LNCaP clone FGC (cell line): Measurements from ENCODE around the gene SLC1A2.

Experiments used
- DNase-seq: peaks from one replicate; pipeline ENCODE4 v3.0.0-alpha.2; 2011; ENCODE audit warnings: low read depth
- H3K4me3 ChIP-seq: 2 replicates; pipeline ENCODE4 v1.5.1; 2011; ENCODE audit warnings: mild to moderate bottlenecking, low read depth, low read length, control low read depth
- TF ChIP-seq, protein P1 (sequence below): IDR thresholded peaks from 2 replicates; pipeline ENCODE4 v1.5.1; 2012; ENCODE audit warnings: mild to moderate bottlenecking; ENCODE audit not compliant: control insufficient read depth, insufficient read depth; ENCODE audit errors: extremely low read depth

The SLC1A2 gene

DNA sequence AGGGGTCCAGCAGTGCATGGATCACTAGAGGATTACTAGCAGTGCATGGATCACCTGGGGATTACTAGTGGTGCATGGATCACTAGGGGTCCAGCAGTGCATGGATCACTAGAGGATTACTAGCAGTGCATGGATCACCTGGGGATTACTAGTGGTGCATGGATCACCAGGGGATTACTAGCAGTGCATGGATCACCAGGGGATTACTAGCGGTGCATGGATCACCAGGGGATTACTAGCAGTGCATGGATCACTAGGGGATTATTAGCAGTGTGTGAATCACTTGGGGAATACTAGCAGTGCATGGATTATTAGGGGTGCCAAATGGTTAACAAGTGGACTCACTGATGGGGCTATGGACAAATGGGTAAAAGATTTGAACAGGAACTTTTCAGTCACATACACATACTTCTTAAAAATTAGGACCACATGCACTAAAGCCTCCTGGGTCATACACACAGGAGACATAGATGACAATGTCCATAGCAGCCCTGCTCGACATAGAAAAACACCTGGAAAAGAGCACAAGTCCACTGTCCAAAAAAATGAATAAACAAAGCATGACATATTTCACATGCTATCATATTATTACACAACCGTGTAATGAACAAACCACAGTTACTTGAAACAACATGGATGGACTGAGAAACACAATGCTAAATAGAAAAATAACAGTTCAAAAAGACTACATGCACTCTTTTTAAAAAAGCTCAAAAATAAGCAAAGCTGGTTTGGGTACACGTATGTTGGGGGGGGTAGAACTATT lies 170.6 kb downstream of the SLC1A2 start:
- TF ChIP-seq, protein P1, sequence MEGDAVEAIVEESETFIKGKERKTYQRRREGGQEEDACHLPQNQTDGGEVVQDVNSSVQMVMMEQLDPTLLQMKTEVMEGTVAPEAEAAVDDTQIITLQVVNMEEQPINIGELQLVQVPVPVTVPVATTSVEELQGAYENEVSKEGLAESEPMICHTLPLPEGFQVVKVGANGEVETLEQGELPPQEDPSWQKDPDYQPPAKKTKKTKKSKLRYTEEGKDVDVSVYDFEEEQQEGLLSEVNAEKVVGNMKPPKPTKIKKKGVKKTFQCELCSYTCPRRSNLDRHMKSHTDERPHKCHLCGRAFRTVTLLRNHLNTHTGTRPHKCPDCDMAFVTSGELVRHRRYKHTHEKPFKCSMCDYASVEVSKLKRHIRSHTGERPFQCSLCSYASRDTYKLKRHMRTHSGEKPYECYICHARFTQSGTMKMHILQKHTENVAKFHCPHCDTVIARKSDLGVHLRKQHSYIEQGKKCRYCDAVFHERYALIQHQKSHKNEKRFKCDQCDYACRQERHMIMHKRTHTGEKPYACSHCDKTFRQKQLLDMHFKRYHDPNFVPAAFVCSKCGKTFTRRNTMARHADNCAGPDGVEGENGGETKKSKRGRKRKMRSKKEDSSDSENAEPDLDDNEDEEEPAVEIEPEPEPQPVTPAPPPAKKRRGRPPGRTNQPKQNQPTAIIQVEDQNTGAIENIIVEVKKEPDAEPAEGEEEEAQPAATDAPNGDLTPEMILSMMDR: no peak
- DNase-seq: no peak
- no peak overlapping the region for H3K4me3 ChIP-seq

DNA sequence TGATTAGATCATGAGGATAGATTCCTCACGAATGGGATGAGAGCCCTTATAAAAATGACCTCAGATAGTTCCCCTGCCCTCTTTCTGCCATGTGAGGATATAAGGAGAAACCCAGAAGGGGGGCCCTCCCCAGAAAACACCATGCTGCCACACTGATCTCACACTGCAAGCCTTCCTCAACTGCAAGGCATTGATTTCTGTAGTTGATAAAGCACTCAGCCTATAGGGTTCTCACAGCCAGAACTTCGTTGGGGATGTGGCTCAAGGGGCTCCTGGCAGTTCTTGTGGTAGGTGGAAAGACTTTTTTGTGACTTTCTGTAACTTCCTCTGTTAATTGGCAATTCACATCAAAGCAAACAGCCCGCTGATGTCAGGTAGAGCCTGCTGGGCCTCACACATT lies 171.5 kb downstream of the SLC1A2 start:
- TF ChIP-seq, protein P1: no peak
- no peak for DNase-seq
- no peak overlapping the region for H3K4me3 ChIP-seq

DNA sequence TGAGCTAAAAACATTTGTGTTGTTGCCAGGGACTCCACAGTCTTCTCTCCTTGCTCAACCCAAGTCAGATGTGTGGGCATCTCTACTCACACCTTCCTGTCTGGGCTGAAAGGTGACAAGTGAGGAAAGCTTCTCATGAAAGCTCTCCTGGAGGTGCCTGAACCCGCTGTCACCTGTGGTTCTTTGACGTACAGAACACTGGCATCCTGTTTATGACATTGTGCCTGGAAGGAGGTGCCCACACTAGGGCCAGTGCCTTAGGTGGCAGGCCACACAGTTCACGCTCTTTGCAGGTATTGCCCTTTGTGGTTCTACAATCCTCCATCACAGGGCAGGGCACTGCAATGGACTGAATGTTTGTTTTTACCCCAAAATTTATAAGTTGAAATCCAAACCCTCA lies 171.9 kb downstream of the SLC1A2 start:
- TF ChIP-seq, protein P1: no peak
- DNase-seq: no peak
- no peak overlapping the region for H3K4me3 ChIP-seq

DNA sequence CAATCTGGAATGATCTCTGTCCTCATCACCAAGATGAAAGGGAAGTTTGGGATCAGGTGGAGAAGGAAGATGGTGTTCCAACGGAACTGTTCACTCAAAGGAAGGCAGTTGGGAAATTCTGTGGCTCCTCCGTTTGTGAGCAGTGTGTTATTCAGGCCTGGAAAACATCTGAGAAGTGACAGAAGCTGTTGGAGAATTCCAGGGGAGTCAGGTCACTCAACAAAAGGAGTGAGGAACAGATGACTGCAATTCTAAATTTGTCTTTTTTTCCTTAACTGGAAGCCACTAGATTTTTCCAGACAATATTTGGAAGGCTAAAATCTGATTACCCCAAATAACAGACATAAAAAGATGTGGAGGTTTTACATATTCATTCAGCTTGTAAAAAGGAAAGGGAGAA lies 172.6 kb downstream of the SLC1A2 start:
- TF ChIP-seq, protein P1: no peak
- no peak for DNase-seq
- H3K4me3 ChIP-seq: no peak overlapping the region

DNA sequence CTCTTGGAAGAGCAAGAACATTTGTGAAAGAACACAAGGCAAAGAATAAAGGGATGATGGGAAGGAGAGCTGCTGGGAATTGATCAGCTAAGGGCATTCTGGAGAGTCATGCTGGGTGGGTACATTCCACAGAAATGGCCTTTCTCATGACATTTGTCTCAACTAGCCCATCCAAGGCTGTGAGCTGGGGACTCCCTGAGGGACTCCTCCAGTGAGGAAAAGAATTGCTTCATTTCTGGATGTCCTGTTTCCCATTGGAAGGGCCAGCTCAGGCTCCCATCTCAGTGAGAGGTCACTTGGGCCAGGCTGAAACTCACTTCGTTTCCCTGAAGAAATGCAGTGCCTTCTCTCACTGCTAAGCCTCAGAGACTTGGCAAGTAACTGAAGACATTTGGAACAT lies 173.6 kb downstream of the SLC1A2 start:
- TF ChIP-seq, protein P1: no peak
- no peak overlapping the region for H3K4me3 ChIP-seq
- no peak for DNase-seq

DNA sequence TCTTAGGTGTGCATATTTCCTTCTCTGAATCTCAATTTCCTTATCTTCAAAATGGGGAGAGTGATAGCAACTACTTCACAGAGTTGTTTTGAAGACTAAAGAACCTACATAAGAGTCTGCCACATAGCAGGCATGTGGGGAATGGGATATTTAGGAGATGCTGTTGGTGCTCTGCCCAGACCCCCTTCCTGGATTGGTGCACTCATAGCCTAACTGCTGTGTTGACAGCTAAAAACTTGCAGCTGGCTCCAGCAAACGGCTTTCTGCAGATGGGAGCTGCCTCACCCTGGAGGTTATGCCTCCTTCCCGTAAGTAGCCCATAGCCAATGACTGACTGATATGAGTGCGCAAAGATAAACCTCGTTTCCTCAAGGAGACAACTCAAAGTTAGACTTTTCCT lies 174.3 kb downstream of the SLC1A2 start:
- TF ChIP-seq, protein P1: no peak
- no peak for DNase-seq
- H3K4me3 ChIP-seq: no peak overlapping the region

DNA sequence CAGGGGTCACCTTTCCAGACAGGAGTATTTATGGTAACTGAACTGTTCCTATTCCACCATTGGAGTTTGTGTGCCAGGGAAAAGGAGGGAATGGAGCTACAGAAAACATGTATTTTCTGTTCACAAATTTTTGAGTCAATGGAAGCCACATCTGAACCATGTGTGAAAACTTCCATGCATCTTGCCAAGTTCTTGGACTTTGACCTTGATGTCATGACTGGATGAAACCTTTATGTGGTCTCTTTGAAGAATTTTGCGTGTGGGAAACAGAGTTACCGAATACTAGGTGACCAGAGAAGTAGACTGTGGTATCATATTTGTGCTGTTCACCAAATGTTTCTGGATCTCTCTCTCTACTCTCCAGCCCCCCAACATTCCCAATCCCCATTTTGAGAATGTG lies 175.6 kb downstream of the SLC1A2 start:
- no peak overlapping the region for H3K4me3 ChIP-seq
- no peak for DNase-seq
- TF ChIP-seq, protein P1: no peak
